HG03469 (cell line): ENCODE data around the gene PDK1.
"Not testable (repeated sequence)": the region's sequence is repeated elsewhere in the genome, so short reads cannot be mapped to it uniquely, and the experiment has no call there.

Source experiments
- ATAC-seq: cut with Tn5 transposase; IDR thresholded peaks from one replicate; pipeline ENCODE4 v1.9.1; 2021; ENCODE audit warnings: mild to moderate bottlenecking, moderate library complexity, moderate number of reproducible peaks; ENCODE audit not compliant: unreplicated experiment

Gene PDK1

GRCh38 chr2:172552547-172553291 lies 3.2 kb upstream of the PDK1 start:
- no peak for ATAC-seq

GRCh38 chr2:172554352-172555271 lies 1.3 kb upstream of the PDK1 start:
- no peak for ATAC-seq

DNA sequence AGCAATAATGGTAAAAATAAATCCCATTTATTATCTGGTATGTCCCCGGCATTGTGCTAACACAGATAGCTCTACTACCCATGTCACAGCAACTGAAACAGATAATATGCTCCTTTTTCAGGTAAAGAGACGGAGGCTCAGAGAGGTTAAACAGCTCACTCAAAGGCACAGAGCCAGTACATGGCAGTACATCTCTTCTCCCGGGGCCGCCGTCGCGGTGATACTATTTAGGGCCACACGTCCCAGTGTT lies 693 bp upstream of the PDK1 start:
- no peak for ATAC-seq

- ATAC-seq: peak; percentile 38
Measured at GRCh38 chr2:172556284-172557033, 569 bp downstream of the PDK1 start.

DNA sequence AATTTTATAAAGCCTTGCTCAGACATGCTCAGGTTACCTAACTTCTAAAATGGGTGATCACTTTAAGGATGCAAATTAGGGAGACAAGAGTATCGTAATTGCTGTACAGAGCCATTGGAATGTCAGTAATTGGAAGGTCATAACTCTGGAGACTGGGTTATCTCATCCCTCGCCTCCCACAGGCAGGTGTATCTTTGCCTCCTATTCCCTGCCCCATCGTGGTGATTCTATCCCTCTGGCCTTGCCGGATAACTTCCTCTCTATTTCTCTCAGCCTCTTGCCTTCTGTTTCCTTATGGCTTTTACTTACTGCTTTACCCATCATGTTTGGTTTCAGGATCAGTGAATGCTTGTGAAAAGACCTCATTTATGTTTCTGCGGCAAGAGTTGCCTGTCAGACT lies 2.5 kb downstream of the PDK1 start:
- no peak for ATAC-seq

DNA sequence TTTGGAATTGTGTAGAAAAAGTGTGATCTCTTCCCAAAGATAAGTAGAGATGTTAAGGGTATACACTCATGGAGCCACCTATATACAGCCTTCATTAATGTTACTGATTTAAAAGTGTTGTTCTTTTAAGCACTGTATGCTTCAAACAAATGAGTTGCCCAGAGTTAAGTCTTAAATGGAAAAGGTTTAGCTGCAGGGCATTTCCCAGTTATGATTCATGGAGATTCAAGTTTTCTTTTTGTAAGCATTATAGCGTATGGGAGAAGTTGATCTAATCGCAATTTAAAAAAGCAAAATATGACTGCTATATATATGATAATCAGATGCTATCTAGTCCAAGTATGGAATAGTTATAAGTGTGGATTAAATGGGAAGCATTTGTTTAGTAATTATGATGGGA lies 4.8 kb downstream of the PDK1 start:
- ATAC-seq: no peak

GRCh38 chr2:172561270-172561669 lies 5.4 kb downstream of the PDK1 start:
- no peak for ATAC-seq

DNA sequence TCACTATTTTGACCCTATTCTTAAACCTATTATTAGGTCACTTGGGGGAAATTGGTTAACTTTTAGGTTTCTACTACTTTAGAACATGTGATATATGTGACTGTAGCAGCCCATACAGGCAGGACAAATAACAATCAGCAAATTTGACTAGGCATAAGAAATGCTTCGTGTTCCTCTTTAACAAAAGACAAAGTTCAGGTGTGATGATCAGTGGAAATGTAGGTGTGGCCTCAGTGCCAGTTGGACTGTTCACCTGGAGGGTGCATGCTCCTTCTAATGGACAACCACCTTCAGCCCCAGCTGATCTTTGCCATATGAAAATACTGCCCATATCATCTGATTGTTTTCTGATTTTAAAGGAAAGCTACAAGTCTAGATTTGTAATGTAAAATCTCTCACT lies 6.4 kb downstream of the PDK1 start:
- ATAC-seq: no peak

- no peak for ATAC-seq
Measured at GRCh38 chr2:172564376-172564775, 8.5 kb downstream of the PDK1 start.

DNA sequence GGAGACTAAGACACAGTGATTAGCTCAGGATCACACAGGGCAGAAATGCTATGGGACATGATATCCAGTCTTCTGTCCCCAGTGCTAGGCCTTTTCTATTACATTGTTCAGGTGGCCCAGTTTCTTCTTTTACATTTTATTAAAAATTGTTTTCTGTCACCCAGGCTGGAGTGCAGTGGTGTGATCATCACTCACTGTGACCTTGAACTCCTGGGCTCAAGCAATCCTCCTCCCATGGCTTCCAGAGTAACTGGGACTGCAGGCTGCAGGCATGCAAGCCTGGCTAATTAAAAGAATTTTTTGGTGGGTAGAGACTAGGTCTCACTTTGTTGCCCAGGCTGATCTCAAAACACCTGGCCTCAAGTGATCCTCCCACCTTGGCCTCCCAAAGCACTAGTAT lies 15.4 kb downstream of the PDK1 start:
- ATAC-seq: no peak

DNA sequence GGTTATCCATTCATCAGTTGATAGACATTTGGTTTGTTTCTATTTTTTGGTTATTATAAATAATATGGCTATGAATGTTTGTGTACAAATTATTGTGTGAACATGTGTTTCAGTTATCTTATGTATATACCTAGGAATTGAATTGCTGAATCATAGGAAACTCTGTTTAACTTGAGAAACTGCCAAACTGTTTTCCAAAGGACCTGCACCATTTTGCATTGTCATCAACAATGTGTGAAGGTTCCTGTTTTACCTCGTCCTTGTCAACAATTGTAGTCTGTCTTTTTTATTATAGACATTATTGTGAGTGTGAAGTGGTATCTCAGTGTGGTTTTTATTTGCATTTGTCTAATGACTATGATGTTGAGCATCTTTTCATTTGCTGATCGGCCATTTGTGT lies 17.1 kb downstream of the PDK1 start:
- ATAC-seq: no peak

DNA sequence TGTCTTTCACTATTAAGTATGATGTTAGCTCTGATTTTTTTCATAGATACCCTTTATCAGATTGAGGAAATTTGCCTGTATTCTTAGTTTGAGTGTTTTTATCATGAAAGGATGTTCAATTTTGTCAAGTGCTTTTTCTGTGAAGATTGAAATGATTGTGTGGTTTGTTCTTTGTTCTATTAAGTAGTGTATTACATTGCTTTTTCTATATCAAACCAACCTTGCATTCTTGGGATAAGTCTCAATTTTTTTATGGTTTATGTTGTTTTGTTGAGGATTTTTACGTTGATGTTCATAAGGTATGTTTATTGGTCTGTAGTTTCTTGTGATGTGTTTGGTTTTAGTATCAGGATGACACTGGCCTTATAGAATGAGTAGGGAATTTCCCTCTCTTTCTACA lies 19.1 kb downstream of the PDK1 start:
- ATAC-seq: no peak

GRCh38 chr2:172578054-172578453 lies 22.2 kb downstream of the PDK1 start:
- no peak for ATAC-seq

- ATAC-seq: no peak
Measured at GRCh38 chr2:172578860-172579512, 23.1 kb downstream of the PDK1 start.

DNA sequence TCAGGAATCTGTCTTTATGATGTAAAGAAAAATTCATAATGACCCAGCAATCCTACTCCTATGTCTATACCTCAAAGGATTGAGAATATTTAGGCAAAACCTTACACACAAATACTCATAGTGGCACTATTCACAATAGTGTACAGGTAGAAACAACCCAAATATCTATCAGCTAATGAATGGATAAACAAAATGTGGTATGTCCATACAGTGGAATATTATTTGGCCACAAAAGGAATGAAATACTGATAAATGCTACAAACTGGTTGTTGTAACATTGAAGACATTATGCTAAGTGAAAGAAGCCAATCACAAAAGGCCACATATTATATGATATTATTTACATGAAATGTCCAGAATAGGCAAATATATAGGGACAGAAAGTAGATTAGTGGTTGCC lies 24.7 kb downstream of the PDK1 start:
- no peak for ATAC-seq

DNA sequence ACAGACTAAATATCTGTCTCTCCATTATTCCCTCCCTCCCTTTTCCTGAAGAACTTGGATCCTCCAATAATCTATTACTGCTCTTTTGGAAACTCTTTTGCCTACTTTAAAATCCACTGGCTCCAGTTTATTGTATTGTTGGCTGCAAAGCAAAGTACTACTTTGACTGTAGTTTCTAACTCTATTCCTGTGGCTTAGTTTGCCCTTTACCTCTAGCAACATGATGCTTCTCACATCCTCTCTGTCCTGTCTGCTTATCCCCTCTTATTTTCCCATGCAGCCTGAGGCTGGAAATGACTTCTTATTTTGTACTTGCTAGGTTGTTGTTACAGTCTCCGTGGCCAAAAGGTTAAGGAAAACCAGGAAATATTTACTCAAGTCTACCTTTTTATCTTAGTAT lies 26.8 kb downstream of the PDK1 start:
- no peak for ATAC-seq

DNA sequence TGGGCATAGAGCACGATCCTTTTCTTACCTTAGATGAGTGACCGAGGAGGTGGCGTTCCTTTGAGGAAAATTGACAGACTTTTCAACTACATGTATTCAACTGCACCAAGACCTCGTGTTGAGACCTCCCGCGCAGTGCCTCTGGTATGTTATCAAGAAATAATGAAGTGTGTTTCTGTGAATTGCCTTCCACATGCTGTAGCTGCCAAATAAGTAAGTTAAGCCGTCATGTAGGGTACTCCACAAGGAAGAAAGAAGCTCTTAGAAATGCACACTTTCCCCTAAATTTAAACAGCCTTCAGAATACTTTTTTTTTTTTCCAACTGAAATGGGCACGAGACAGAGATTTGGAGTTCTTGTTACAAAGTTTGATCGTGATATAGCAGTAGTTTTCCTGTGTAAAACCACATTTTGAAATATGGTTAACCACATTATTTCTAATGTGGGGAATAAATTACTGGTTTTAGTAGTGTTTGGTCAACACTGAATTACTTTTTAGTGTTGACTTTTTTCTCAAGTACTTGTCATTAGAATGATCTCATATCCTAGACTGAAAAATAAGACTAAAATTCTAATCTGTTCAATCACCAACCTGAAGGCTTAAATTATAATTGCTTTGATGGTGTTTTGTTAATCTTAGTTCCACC lies 30.5 kb downstream of the PDK1 start:
- ATAC-seq: no peak

DNA sequence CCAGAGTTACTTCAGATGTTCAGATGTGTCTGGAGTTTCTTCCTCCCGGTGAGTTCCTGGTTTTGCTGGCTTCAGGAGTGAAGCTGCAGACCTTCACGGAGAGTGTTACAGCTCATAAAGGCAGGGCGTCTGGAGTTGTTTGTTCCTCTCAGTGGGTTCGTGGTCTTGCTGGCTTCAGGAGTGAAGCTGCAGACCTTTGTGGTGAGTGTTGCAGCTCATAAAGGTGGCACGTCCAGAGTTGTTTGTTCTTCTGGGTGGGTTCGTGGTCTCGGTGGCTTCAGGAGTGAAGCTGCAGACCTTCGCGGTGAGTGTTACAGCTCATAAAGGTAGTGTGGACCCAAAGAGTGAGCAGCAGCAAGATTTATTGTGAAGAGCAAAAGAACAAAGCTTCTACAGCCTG lies 31.3 kb downstream of the PDK1 start:
- ATAC-seq: not testable (repeated sequence)

DNA sequence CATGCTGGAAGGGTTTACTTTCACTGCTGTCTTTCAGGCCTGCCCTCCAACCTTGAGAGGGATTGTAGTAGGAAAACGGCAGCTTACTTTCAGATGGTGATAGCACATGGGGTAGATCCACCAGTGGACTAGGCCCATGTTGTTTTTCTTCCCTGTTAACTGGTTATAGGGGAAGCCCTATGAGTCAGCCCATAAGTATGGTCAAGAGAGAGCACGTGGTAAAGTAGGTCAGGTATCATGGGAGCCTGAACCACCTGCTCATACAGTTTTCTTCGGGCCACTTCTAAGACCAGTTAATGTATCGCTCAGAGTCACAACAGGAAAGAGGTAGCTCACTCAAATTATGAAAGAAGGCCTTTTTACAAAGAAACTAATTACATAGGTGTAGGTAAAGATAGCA lies 33.0 kb downstream of the PDK1 start:
- ATAC-seq: no peak

DNA sequence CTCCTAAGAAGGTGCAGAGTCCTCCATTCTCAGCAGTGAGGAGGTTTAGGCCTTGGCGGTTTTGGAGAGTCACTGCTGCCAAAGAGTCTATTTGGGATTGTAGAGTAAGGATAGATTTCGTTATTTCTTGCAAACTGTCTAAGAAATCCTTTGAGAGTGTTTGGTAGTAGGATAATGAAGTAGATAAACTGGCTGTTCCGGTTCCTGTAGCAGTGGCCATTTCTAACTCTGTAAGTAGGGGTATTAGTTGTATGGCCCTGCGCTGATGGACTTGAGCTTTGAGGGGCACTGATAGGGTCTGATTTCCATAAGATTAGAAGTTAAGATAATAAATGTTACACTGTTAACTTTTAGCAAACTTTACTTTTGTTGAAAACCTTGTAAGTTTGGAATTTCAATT lies 35.5 kb downstream of the PDK1 start:
- not testable (repeated sequence) for ATAC-seq

- ATAC-seq: not testable (repeated sequence)
Measured at GRCh38 chr2:172592190-172592589, 36.3 kb downstream of the PDK1 start.
